ENCODE results near the gene ATN1.
"Not testable (repeated sequence)": the region's sequence is repeated elsewhere in the genome, so short reads cannot be mapped to it uniquely, and the experiment has no call there.

Gene ATN1

DNA sequence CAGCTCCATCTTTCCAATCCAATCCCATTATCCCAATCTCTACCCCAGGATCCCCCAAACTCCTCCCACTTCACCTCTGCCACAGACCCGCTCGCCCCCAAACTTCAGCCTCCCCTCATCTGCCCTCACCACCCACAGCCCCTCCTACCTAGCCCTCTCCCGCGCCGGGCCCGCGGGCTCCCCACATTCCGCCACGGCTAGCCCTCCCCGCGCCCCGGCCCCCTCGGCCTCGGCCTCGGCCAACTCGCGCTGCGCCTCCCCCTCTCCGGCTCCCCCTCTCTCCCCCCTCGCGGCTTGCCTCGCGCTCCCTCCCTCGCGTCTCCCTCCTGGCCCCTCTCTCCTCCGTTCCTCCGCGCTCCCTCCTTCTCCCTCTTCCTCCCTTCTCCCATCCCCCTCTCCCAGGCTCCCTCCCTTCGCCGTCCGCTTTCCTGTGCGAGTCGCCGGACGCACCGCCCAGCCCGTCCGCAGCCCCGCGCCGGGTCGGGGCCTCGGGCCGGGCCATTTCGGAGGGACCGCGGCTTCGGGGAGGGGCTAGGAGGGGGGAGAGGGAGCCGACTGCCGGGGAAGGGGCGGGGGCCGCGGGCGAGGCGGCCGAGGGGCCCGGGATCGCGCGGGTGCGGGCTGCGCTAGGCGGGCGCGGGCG, at the start of gene ATN1:
Gene ATN1 (plus strand): TSS at position 581 of the 643 bp plus-strand sequence. CDS start 6,043 bp downstream, outside the sequence.
- DNase-seq = peak; percentile 94

DNA sequence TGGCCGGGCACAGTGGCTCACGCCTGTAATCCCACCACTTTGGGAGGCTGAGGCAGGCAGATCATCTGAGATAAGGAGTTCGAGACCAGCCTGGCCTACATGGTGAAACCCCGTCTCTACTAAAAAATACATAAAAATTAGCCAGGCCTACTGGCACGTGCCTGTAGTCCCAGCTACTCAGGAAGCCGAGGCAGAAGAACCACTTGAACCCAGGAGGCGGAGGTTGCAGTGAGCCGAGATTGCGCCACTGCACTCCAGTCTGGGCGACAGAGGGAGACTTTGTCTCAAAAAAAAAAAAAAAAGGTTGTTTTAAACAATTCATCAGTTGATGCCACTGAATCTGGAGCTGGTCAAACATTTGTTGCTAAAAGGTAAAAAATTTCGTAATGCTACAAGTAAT, 47.9 kb upstream of the ATN1 start:
- DNase-seq = not testable (repeated sequence)

- no peak for DNase-seq
Measured at GRCh38 chr12:6883252-6883651, 44.5 kb upstream of the ATN1 start.

- DNase-seq = no peak
Measured at GRCh38 chr12:6883683-6884082, 44.1 kb upstream of the ATN1 start.

GRCh38 chr12:6884539-6884938, 43.2 kb upstream of the ATN1 start:
- DNase-seq = no peak

GRCh38 chr12:6886206-6886999, 41.4 kb upstream of the ATN1 start:
- DNase-seq = not testable (repeated sequence)

DNA sequence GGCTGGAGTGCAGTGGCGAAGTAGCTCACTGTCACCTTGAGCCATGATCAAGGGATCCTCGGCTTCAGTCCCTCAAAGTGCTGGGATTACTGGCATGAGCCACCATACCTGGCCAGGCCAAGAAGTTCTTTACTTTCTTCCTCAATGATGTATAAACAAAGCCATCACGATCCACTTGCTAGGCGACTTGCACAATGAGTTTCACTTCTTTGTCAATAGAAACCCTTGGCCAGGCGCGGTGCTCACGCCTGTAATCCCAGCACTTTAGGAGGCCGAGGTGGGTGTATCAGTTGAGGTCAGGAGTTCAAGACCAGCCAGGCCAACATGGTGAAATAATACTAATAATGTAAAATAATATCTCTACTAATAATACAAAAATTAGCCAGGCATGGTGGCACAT, 40.3 kb upstream of the ATN1 start:
- no peak for DNase-seq

GRCh38 chr12:6888360-6888759, 39.4 kb upstream of the ATN1 start:
- no peak for DNase-seq

GRCh38 chr12:6888794-6889193, 39.0 kb upstream of the ATN1 start:
- DNase-seq = not testable (repeated sequence)

GRCh38 chr12:6889775-6890573, 37.8 kb upstream of the ATN1 start:
- DNase-seq = not testable (repeated sequence)

- DNase-seq = peak; percentile 99
Measured at GRCh38 chr12:6890789-6891645, 36.7 kb upstream of the ATN1 start.

GRCh38 chr12:6891646-6892001, 36.1 kb upstream of the ATN1 start:
- no peak for DNase-seq

GRCh38 chr12:6892683-6893082, 35.1 kb upstream of the ATN1 start:
- not testable (repeated sequence) for DNase-seq

DNA sequence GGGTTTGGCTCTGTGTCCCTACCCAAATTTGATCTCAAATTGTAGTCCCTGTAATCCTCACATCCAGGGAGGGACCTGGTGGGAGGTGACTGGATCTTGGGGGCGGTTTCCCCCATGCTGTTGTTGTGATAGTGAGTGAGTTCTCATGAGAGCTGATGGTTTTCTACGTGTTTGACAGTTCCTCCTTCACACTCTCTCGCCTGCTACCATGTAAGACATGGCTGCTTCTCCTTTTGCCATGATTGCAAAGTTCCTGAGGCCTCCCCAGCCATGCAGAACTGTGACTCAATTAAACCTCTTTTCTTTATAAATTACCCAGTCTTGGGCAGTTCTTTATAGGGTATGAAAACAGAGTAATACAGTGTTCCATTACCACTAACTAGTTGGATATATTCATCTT, 33.4 kb upstream of the ATN1 start:
- DNase-seq = no peak

- DNase-seq = no peak
Measured at GRCh38 chr12:6896846-6897435, 30.8 kb upstream of the ATN1 start.

DNA sequence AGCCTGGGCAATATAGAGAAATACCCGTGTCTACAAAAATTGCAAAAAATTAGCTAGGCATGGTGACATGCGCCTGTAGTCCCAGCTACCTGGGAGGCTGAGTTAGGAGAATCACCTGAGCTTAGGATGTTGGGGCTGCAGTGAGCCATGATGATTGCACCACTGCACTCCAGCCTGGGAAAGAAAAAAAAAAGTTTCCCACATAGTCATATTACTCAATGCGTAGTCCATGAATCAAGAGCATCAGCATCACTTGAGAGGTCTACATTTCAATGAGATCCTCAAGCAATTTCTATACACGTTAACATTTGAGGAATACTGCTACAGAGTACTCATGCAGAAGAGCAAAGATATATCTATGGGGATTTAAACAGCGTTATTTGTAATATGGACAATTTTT, 28.3 kb upstream of the ATN1 start:
- no peak for DNase-seq

DNA sequence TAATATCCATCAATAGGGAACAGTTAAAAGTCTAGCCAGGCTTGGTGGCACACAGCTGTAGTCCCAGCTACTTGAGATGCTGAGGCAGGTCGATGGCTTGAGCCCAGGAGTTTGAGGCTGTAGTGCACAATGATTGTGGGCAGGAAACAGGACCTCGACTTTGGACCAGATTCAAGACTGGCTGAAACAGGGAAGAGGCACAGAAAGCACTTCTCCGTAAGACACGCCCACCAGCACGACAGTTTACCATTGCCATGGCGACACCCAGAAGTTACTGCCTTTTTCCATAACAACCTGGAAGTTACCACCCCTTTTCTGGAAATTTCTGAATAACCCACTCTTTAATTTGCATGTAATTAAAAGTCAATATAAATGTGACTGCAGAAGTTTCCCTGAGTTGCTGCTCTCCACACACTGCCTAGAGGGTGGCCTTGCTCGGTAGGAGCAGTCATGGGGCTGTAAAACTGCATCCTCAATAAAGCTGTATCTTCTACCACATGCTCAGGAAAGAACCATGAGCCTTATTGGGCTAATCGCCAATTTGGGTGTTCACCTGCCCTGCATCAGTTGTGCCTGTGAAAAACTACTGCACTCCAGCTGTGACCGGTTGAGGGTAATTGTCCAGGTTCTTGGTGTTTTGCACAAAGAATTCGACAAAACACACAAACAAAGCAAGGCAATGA, 27.8 kb upstream of the ATN1 start:
- peak; percentile 75 for DNase-seq

- DNase-seq = no peak
Measured at GRCh38 chr12:6902448-6902847, 25.3 kb upstream of the ATN1 start.

DNA sequence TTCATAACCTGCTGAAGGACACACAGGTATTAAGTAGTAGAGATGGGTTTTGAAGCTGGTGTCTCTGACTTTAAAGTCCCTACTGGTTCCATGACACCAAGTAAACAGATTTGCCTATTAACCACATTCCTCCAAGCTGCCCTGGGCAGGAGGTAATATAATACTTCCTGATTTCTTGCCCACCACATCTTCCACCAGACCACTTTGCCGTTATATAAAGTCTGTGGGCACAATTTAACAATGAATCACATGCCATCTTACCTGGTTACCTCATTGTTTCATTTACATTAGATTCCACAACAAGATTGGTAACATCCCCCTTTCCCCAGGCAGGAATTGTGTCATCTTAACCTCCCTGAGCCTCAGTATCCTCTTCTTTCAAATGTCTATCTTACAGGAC, 24.0 kb upstream of the ATN1 start:
- DNase-seq = no peak

DNA sequence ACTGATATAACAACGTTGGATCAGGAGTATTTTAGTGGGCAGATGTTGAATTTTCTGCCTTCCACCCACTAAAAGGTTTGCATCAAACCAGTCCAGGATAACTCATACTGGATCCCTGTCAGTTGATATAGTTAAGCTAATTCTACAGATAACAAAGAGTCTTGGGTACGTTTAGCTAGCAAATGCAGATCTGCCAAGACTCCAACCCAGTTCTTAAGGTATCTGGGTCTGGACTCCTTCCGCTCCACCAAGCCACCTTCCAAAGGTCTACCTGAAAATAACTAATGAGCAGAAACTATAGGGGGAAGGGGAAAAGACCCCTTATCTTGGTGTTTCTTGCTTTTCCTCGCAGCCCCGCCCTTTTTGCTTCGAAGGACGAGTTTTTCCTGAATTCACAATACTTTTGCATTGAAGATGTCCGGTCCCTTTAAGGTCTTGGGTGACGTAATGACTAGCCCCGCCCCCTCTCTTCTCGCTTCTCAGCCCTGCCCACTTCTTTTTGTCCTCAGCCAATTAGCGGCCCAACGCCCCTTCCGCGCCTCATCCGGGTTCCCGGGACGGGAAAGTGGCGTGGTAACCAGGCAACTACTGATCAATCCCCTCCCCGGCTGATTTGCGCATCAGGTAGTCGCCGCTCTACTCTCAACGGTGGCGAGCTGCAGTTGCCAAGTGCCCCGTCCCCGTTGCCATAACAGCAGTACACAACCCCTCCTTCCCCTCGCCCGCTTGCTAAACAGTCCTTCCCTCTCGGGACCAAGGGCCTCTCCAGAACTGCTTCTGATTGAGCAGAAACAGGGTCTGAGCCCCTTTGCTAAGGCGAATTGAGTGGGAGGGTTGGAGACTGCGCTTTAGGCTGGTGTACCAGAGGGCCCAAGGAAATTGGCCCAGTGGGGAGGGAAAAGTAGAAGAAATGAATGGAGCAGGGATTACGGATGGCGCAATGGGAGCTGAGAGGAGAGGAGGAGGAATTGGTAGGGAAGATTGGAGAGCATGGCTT, 23.2 kb upstream of the ATN1 start, which contains the start of gene LRRC23:
Gene LRRC23 (plus strand): TSS at position 543 of the 997 bp plus-strand sequence. CDS start 812 bp downstream, outside the sequence.
- peak; percentile 98 for DNase-seq

All from femur (tissue), 1 donor.